HepG2 (cell line): ENCODE results near the gene ENG. TPM values are rescaled to one million over a fixed set of nuclear protein-coding genes. Genes with fewer than 3 reads are reported as not detected.
A peak's percentile ranks its signal among the peaks of the same experiment; 100 is the strongest.

ENCODE experiments used
- EZH2 ChIP-seq: conservative IDR thresholded peaks from 2 replicates; pipeline ENCODE4 v1.6.1; 2012; ENCODE audit warnings: mild to moderate bottlenecking, low read depth, low read length, moderate library complexity
- GATA4 ChIP-seq: sonication (generic); IDR thresholded peaks from 2 replicates; pipeline ENCODE4 v1.6.1; 2016; ENCODE audit warnings: antibody characterized with exemption, low read depth, borderline replicate concordance
- HNRNPLL ChIP-seq: fragments of 200-400 bp; formaldehyde crosslinking; IDR thresholded peaks from 2 replicates; pipeline ENCODE4 v1.6.1; 2017; ENCODE audit warnings: mild to moderate bottlenecking, low read depth, low read length; ENCODE audit not compliant: poor library complexity, severe bottlenecking
- IRX3 ChIP-seq: sonication (generic); formaldehyde crosslinking; IDR thresholded peaks from 2 replicates; pipeline ENCODE4 v1.8.1; 2023; ENCODE audit warnings: mild to moderate bottlenecking, low read depth, missing genetic modification reagents, borderline replicate concordance
- KAT8 ChIP-seq: IDR thresholded peaks from 2 replicates; pipeline ENCODE4 v1.6.1; 2016; ENCODE audit warnings: missing genetic modification reagents, missing compliant biosample characterization
- SRF ChIP-seq: IDR thresholded peaks from 2 replicates; pipeline ENCODE4 v1.6.1; 2011; ENCODE audit warnings: mild to moderate bottlenecking, low read depth, low read length, moderate library complexity
- TAF1 ChIP-seq: sonication (generic); formaldehyde crosslinking; IDR thresholded peaks from 2 replicates; pipeline ENCODE4 v1.4.0; 2020; ENCODE audit warnings: missing genetic modification reagents
- ZBTB42 ChIP-seq: sonication (generic); formaldehyde crosslinking; IDR thresholded peaks from 2 replicates; pipeline ENCODE4 v1.5.0; 2020; ENCODE audit warnings: mild to moderate bottlenecking, missing genetic modification reagents
- ZFP62 ChIP-seq: sonication (generic); formaldehyde crosslinking; IDR thresholded peaks from 2 replicates; pipeline ENCODE4 v1.4.0; 2020; ENCODE audit warnings: missing genetic modification reagents
- ZKSCAN8 ChIP-seq: IDR thresholded peaks from 2 replicates; pipeline ENCODE4 v1.6.1; 2016; ENCODE audit warnings: borderline replicate concordance, missing genetic modification reagents, missing compliant biosample characterization
- ZNF225 ChIP-seq: sonication (generic); formaldehyde crosslinking; IDR thresholded peaks from 2 replicates; pipeline ENCODE4 v1.4.0; 2020; ENCODE audit warnings: mild to moderate bottlenecking, missing genetic modification reagents
- ZNF33B ChIP-seq: sonication (generic); formaldehyde crosslinking; IDR thresholded peaks from 2 replicates; pipeline ENCODE4 v1.5.1; 2020; ENCODE audit warnings: mild to moderate bottlenecking, missing genetic modification reagents
- ZNF556 ChIP-seq: sonication (generic); formaldehyde crosslinking; IDR thresholded peaks from 2 replicates; pipeline ENCODE4 v1.4.0; 2020; ENCODE audit warnings: mild to moderate bottlenecking, missing genetic modification reagents, borderline replicate concordance
- ZNF607 ChIP-seq: sonication (generic); formaldehyde crosslinking; IDR thresholded peaks from 2 replicates; pipeline ENCODE4 v1.5.1; 2020; ENCODE audit warnings: missing genetic modification reagents, mild to moderate bottlenecking, borderline replicate concordance
- ZNF749 ChIP-seq: sonication (generic); formaldehyde crosslinking; IDR thresholded peaks from 2 replicates; pipeline ENCODE4 v1.8.0; 2022; ENCODE audit warnings: mild to moderate bottlenecking, missing genetic modification reagents, moderate library complexity, borderline replicate concordance
- ZNF775 ChIP-seq: sonication (generic); formaldehyde crosslinking; IDR thresholded peaks from 2 replicates; pipeline ENCODE4 v1.4.0; 2020; ENCODE audit warnings: missing genetic modification reagents, mild to moderate bottlenecking, moderate library complexity, borderline replicate concordance
- ZNF782 ChIP-seq: sonication (generic); formaldehyde crosslinking; IDR thresholded peaks from 2 replicates; pipeline ENCODE4 v1.4.0; 2020; ENCODE audit warnings: missing genetic modification reagents, mild to moderate bottlenecking, borderline replicate concordance
- ZSCAN20 ChIP-seq: sonication (generic); formaldehyde crosslinking; IDR thresholded peaks from 2 replicates; pipeline ENCODE4 v1.4.0; 2020; ENCODE audit warnings: missing genetic modification reagents, mild to moderate bottlenecking, borderline replicate concordance
- polyA plus RNA-seq, 8 experiments: library from polyadenylated mRNA; depleted of rRNA in 3 of 8; stranded (reverse) in 7 of 8; unstranded in 1 of 8; fragments of >200 nt; fragmentation: Illumina TruSeq in 4 of 8; extraction: Trizol in 4 of 8; gene quantifications; 2 replicates each; pipeline versions ENCODE4 v1.2.1 to v1.2.3, GENCODE V29; 2011 to 2016; ENCODE audit warnings: low read depth in 4 of 8, missing spikeins in 1 of 8, mixed read lengths in 1 of 8; ENCODE audit not compliant: insufficient read depth in 1 of 8
- total RNA-seq, 5 experiments: library from RNA; depleted of rRNA; stranded (reverse); fragments of >200 nt; fragmentation: Illumina TruSeq; extraction: Trizol; gene quantifications; 2 replicates each; pipeline ENCODE4 v1.2.3, GENCODE V29; 2016; ENCODE audit warnings: low read depth in 1 of 5
- TF ChIP-seq, protein P1 (sequence below), 2 experiments: sonication (generic) in 1 of 2; formaldehyde crosslinking in 1 of 2; IDR thresholded peaks; 2 replicates each; pipeline versions ENCODE4 v1.5.1 to v1.6.1; 2011 to 2020; ENCODE audit warnings: borderline replicate concordance in 1 of 2, low read depth in 1 of 2, low read length in 1 of 2, mild to moderate bottlenecking in 1 of 2, missing genetic modification reagents in 1 of 2, moderate library complexity in 1 of 2
- TF ChIP-seq, protein P2 (sequence below): sonication (generic); formaldehyde crosslinking; IDR thresholded peaks from 2 replicates; pipeline ENCODE4 v1.5.0; 2020; ENCODE audit warnings: missing genetic modification reagents
- TF ChIP-seq, protein P3 (sequence below): sonication (generic); formaldehyde crosslinking; IDR thresholded peaks from 2 replicates; pipeline ENCODE4 v1.4.0; 2020; ENCODE audit warnings: missing genetic modification reagents
- TF ChIP-seq, protein P4 (sequence below): sonication (generic); formaldehyde crosslinking; IDR thresholded peaks from 2 replicates; pipeline ENCODE4 v1.4.0; 2020; ENCODE audit warnings: missing genetic modification reagents, mild to moderate bottlenecking, borderline replicate concordance

The ENG gene
- total and polyA plus RNA-seq, 2 of the 13 experiments (the other 11 are each of a cell fraction or from before 2014, with no cell fraction given), result 0.02 to 1.1 TPM

GRCh38 chr9:127828262-127829031 lies 26.0 kb downstream of the ENG start (continued):
- TF ChIP-seq, protein P1, sequence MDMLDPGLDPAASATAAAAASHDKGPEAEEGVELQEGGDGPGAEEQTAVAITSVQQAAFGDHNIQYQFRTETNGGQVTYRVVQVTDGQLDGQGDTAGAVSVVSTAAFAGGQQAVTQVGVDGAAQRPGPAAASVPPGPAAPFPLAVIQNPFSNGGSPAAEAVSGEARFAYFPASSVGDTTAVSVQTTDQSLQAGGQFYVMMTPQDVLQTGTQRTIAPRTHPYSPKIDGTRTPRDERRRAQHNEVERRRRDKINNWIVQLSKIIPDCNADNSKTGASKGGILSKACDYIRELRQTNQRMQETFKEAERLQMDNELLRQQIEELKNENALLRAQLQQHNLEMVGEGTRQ (IDR thresholded peaks at IDR 0.05; ENCODE audit: low read depth, low read length), result no peak
- TF ChIP-seq, protein P1 (CRISPR knock-in tag; IDR thresholded peaks at IDR 0.05; ENCODE audit: borderline replicate concordance), result no peak
- TF ChIP-seq ZKSCAN8 (no peak), ZNF33B (CRISPR knock-in tag) (no peak), EZH2 (no peak), ZNF556 (CRISPR knock-in tag) (no peak), SRF (no peak), ZBTB42 (CRISPR knock-in tag) (peak; percentile 93; the same call in 1 of the 2 replicates), ZNF225 (CRISPR knock-in tag) (0 out of 2 replicates have a peak, but pooled peaks have one; percentile 15), ZNF775 (CRISPR knock-in tag) (peak; percentile 62; the same call in 1 of the 2 replicates), HNRNPLL (peak; percentile 64), ZNF749 (CRISPR knock-in tag) (no peak), GATA4 (peak; percentile 55; the same call in 1 of the 2 replicates), KAT8 (CRISPR knock-in tag) (peak; percentile 62; the same call in 1 of the 2 replicates), ZNF607 (no peak), ZSCAN20 (CRISPR knock-in tag) (no peak), ZNF782 (no peak), ZFP62 (CRISPR knock-in tag) (no peak), IRX3 (CRISPR knock-in tag) (no peak), TAF1 (CRISPR knock-in tag) (peak; percentile 78)
- TF ChIP-seq, protein P2, sequence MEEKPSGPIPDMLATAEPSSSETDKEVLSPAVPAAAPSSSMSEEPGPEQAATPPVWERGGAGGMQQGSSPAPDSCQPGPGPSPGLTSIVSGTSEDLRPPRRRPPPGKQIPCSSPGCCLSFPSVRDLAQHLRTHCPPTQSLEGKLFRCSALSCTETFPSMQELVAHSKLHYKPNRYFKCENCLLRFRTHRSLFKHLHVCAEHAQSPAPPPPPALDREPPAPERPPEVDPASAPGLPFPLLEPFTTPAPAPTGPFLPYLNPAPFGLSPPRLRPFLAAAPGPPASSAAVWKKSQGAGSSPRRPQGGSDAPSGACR (CRISPR knock-in tag), result no peak
- TF ChIP-seq, protein P3, sequence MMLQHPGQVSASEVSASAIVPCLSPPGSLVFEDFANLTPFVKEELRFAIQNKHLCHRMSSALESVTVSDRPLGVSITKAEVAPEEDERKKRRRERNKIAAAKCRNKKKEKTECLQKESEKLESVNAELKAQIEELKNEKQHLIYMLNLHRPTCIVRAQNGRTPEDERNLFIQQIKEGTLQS, result no peak
- TF ChIP-seq, protein P4, sequence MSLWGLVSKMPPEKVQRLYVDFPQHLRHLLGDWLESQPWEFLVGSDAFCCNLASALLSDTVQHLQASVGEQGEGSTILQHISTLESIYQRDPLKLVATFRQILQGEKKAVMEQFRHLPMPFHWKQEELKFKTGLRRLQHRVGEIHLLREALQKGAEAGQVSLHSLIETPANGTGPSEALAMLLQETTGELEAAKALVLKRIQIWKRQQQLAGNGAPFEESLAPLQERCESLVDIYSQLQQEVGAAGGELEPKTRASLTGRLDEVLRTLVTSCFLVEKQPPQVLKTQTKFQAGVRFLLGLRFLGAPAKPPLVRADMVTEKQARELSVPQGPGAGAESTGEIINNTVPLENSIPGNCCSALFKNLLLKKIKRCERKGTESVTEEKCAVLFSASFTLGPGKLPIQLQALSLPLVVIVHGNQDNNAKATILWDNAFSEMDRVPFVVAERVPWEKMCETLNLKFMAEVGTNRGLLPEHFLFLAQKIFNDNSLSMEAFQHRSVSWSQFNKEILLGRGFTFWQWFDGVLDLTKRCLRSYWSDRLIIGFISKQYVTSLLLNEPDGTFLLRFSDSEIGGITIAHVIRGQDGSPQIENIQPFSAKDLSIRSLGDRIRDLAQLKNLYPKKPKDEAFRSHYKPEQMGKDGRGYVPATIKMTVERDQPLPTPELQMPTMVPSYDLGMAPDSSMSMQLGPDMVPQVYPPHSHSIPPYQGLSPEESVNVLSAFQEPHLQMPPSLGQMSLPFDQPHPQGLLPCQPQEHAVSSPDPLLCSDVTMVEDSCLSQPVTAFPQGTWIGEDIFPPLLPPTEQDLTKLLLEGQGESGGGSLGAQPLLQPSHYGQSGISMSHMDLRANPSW (CRISPR knock-in tag), result no peak
